NOMO-1 treated with DMSO at 0.1 percent for 48 hours (cell line): ENCODE results near the gene NHSL1.

ENCODE experiments used
- DNase-seq: peaks from one replicate; lab custom pipeline; 2025; ENCODE audit not compliant: unreplicated experiment; lab: John Stamatoyannopoulos, UW

NHSL1 gene, protein sequence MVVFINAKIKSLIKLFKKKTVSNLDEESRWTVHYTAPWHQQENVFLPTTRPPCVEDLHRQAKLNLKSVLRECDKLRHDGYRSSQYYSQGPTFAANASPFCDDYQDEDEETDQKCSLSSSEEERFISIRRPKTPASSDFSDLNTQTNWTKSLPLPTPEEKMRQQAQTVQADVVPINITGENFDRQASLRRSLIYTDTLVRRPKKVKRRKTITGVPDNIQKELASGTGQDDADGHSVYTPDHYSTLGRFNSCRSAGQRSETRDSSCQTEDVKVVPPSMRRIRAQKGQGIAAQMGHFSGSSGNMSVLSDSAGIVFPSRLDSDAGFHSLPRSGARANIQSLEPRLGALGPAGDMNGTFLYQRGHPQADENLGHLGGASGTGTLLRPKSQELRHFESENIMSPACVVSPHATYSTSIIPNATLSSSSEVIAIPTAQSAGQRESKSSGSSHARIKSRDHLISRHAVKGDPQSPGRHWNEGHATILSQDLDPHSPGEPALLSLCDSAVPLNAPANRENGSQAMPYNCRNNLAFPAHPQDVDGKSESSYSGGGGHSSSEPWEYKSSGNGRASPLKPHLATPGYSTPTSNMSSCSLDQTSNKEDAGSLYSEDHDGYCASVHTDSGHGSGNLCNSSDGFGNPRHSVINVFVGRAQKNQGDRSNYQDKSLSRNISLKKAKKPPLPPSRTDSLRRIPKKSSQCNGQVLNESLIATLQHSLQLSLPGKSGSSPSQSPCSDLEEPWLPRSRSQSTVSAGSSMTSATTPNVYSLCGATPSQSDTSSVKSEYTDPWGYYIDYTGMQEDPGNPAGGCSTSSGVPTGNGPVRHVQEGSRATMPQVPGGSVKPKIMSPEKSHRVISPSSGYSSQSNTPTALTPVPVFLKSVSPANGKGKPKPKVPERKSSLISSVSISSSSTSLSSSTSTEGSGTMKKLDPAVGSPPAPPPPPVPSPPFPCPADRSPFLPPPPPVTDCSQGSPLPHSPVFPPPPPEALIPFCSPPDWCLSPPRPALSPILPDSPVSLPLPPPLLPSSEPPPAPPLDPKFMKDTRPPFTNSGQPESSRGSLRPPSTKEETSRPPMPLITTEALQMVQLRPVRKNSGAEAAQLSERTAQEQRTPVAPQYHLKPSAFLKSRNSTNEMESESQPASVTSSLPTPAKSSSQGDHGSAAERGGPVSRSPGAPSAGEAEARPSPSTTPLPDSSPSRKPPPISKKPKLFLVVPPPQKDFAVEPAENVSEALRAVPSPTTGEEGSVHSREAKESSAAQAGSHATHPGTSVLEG (N-terminal part only)

DNA sequence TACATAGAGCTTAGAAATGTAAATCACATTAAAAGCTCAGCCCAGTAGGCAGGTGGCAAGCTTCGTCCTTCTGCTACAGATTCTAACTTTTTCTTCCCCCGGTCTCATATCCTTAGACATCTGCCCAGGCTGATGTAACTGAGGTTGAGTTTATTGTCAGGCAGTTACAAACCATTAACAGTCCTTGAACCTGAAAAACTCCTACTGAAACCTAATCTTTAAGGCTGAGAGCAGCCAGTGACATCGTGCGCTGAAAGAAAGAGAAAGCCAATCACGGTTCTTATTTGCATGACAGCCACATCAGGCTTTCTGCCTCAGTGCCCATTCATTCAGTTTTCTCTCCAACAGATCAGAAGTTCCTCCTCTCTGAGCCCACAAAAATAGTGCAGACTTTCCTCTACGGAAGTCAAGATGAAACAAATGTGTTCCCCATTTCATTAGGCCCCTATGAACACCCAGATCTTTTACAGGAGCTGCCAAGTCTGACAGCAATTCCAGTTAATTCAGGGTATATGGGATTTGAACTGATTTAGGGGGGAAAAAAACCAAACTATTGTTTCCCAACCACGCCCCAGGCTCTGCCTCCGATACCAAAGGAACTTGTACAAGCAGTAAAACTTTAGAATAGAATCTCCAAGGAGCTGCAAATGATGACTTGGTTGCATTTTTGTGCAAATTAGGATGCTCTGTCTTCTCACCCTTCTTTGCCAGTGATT, at the start of gene NHSL1:
Gene NHSL1, minus strand, starts transcription at position 192 of the 716 bp plus-strand sequence. CDS start 204 bp downstream, outside the sequence.
- peak; percentile 40 for DNase-seq

DNA sequence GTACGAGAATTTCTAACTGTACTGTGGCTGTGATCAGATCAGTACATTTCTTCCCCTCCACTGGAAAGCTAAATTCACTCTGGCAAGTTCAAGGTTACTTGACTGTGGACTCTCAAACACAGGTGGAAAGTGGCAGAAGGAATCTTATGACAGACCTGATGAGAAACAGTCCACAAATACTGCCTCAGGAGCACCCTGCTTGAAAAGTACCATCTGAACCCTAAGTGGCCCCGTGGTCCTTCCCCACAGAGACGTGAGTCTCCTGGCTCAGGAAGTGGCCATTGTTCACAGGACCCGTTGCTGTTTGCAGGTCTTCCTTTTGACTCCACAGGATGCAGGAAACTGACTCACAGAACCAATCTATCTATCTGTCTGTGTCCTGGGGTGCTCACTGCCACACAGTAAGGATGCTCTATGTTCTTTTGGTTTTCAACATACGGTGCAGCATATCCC, 47.5 kb upstream of the NHSL1 start:
- DNase-seq, result no peak

DNA sequence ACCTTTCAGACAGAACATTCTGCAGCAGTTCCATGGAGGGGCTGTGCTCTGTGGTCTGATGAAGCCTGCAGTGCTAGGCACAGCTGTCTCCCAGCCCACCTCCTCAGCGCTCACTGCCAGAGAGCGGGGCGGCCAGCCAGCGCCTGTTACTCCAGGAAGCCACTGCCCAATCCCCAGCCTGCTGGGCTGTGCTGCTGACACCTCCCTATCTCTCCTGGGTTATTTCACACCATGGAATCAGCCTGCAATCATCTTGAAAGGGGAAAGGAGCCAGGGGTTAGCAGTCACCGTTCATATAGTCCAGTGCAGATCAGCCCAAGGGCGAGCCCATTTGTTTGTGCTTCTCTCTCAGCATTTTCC, 46.3 kb upstream of the NHSL1 start:
- DNase-seq, result no peak

DNA sequence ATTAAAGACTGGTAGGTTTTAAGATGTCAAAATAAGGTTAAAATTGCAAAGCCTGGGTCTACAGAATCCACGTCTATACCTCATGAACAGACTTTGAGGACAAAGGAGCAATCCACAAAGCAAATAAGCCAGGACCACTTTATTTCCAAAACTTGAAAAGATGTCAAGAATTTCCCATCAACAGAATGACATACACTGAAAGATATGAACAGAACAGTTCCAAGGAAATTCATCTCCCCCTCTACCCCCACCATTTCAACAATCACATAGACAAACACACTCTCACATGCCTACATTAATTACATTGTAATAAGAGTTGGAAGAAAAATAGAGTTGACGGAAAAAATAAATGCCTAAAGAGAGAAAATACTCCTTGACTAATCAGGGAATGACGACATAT, 45.2 kb upstream of the NHSL1 start:
- no peak for DNase-seq

DNA sequence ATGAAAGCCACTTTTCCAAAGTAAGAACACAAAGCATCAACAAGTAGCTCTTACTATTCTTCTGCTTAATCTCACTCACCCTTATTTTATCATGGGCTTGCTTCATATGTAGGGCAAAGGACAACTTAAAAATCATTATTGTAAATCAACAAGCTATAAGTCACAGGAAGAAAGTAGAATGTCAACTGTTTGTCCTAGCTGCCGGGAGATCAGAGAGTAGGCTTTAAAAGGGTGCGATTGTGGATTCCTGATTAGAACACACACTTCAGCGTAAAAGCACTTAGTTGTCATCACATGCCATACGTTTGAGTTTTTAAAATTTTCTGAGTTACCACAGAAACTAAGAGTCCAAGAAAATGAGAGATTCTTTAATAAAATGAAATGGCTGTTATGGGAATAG, 44.4 kb upstream of the NHSL1 start:
- DNase-seq, result no peak

DNA sequence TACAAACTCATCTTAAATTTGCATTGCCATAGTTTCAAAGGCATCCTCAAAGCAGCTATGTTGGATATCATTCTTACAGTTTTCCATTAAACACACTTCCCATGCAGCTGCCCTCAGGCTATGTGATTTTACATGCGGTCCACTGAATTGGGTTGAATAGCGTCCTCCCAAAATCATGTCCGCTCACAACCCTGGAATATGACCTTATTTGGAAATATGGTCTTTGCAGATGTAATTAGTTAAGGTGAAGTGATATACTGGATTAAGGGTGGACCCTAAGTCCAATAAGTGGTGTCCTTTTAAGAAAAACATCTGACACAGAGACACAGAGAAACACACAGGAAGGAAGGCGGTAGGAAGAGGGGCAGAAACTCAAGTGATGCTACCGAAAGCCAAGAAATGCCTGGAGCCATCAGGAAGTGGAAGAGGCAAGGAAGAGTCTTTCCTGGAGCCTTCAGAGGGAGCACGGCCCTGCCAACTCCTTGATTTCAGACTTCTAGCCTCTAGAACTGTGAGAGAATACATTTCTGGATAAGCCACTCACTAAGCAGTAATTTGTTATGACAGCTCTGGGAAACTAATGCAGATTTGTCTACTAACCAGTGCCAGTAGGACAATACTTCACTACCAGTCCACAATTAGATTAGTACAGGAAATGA, 42.7 kb upstream of the NHSL1 start:
- DNase-seq, result no peak

DNA sequence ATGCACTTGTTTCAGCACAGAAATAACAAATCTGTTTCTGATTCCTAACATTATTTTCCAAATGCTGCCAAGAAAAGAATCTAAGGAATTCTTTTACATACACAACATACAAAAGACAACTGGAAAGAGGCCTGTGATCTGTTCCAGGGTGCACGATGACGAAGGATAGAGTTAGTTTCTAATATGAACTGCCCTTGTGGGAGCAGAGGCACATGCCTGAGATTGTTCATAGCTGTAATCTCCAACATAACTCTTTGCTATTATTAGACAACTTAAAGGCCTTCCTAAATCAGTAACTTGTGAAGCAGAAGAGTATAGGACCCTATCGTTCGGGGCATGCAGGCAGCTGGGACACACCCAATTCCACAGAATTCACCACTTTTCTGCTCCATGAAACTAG, 41.2 kb upstream of the NHSL1 start:
- DNase-seq, result no peak

DNA sequence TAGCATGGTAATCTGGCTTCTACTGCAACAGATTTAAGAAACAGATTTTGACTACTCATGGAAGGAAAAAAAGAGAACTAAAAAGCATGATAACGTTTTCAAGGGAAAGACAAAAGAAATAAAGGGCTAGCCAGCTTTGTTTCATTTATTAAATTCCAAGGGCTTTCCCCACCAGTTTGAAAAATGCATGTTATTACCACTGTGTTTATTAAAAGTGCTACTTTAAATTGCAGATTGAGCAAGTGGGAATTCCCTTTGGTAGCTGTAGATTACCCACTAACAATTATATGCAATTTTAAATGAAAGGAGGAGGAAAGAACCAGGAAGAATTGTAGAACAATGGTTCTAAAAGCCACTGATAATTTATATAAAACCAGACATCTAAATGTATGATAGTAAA, 40.6 kb upstream of the NHSL1 start:
- peak; percentile 55 for DNase-seq

DNA sequence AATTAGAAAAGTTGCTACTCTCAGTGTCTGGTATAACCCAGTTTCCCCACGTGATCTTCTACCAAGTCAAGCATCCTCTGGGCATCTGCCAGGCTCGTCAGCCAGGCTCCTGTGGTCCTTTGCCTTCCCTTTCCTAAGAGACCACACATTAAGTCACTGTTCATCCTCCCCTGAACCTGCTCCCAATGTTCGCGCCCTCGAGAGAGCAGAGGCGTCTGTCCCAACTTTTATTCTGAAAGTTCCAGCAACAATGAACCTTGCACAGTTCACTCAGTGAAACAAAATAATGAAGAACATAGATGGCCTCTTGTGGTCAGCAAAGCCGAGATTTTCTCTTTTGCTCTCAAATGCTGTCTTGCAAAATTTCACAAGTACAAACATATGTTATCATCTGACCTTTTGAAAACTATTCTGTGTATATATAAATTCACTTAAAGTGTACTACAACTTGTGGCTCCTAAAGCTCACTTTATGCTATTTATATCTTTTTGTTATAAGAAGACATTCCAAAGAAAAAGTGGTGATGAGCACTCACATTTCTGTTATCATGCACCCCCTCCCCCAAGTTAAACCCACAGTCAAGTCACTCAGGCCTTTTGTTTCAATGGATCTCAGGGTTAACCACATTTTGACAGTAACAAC, 39.2 kb upstream of the NHSL1 start:
- DNase-seq, result no peak

DNA sequence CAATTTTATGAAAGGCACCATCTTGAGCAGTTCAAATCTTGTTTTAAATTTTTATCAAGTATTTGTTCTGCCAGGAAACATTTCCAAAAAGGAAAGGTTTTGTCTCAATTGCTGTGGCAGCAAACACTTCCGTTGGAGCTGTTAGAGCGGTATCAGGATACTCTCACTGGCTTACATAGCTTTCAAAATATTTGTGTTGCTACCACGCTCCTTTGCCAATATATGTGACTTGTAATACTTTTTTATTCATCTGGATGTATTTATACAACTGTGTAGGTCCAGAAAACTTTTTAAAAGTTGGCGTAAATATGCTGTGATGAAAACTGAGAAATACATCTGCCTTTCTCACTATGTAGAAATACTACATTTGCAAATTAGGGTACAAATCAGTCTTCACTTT, 37.8 kb upstream of the NHSL1 start:
- no peak for DNase-seq

DNA sequence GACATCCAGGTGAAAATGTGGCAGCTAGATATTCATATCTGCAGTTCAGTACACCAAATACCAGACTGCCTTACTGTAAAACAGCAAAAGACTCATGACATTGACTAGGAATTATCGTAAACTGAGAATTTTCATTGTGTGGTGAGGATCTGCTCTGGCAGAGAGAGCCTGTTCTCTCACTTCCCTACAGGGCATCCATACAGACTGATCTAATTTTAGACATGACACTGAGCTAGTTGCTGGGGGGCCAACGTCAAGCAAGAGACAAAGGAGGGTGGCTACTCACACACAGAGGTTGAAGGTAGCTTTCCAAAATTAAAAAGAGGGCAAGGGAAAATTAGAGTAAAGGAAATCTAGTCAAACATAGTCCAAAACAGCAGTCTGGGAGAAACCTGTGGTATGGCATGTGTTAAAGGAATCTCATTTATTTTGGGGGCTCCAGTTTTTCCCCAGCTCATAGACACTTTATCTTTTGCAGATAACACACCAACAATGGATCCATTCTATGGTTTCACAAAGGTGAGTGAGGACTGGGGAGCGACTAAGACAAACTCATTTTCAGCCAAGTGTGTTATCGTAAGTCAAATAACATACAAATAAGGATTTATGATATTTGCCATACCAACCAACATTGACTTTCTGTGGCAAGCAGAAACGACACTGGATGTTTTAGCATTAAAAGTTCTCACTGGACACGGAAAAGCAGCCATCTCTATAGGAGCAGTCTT, 36.6 kb upstream of the NHSL1 start:
- DNase-seq, result peak; percentile 8

DNA sequence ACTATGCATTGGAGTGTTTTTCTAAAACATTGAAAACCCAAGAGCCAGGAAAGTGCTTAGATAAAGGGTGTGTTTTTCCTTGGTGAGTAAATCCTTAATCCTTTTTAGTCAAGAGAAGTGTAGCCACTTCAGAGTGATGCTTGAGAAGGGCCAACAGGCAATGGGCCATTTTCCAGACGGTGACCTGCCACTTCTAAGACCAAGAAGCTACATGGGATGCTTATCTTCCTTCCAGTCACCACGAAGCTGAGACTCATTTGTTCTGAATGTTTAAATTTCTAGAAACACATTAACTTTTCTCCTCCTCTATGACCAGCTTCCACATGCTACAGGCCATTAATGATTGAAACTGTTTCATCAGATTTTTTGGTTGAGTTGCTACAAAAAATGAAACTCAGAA, 34.4 kb upstream of the NHSL1 start:
- no peak for DNase-seq

DNA sequence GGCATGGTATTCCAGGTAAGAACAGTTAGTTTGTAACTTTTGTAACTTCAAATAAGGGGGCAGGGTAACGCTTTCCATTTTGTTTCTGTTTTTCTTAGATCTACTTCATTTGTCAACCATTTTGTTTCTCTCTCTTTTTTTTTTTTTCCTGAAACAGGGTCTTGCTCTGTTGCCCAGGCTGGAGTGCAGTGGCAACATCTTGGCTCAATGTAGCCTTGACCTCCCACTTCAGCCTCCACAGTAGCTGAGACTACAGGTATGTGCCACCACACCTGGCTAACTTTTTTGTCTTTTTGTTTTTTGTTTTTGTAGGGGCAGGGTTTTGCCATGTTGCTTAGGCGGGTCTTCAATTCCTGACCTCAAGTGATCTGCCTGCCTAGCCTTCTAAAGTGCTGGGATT, 32.1 kb upstream of the NHSL1 start:
- no peak for DNase-seq

DNA sequence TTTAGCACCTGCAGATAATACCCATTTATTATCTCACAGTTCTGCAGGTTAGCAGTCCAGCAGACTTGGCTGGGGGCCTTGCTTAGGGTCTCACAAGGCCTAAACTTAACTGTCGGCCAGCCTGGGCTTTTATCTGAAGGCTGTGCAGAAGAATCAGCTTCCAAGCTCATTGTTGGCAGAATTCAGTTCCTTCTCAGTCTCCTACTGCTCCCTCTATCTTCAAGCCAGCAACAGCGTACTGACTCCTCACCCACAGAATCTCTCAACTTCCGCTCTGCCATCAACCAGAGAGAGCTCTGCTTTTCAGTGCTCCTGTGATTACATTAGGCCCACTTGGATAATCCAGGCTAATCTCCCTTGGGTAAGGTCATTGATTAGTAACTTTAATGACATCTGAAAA, 30.2 kb upstream of the NHSL1 start:
- DNase-seq, result no peak

DNA sequence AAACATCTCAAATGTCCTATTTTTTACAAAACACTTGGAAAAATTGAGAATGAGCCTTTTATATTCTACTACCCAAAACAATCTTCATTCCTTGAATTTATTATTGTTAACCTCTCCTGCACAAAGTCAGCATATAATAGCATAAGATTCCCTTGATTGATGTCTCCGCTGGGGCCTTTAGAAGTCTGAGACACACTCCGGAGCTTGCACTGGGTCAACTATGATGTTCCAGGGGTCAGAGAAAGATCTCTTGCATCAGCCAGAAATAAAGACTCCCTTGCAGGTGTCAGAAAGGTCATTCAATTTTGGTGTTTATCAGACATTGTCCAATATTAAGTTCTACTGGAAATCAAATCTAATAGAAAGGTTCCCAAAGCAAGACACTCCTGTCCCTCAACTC, 29.7 kb upstream of the NHSL1 start:
- no peak for DNase-seq

DNA sequence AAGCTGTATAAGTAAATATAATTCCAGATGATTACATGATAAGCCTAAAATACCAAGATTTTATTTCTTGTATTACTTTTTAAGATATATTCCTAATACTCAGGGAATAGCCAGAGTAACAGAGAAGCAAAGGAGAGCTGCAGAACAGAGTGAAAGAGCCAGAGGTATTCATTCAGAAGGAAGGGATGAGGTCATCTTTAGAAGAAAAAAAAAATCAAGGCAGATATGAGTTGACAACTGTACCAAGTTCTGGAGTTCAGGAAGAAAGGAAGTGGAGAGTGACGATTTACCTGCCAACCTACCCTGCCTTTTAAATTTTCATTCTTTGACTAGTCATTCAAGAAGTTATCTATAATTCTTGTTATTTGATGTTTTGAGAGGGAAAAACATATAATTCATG, 28.8 kb upstream of the NHSL1 start:
- DNase-seq, result no peak

DNA sequence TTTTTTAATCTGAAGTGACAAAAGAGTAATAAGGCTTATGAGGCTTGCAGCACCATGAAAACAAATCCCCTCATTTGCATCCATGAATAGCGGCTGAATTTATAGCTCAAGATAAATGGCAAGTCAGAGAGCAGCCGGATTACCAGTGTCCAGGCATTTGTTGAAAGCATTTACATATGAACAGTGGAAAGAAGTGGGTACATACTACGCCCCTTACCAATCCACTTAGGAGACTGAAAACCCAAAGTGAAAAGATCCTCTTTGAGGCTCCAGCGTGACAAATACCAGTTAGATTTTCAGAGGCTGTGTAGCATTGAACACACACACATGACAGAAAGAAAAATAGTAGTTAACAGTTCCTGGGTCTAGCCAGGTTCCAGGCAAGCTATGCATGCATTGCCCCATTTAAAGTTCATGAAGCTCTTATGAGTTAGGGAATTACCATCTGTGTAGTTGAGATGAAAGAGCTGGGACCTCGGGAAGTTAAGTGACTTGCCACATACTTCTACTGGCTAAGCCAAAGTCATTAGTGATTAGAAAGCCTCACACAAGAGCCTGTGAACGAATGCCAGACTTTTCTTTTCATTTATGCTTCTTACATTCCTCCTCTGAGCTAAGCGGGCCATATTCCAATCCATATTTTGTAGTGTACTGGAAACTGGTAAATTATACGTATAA, 28.3 kb upstream of the NHSL1 start:
- no peak for DNase-seq

DNA sequence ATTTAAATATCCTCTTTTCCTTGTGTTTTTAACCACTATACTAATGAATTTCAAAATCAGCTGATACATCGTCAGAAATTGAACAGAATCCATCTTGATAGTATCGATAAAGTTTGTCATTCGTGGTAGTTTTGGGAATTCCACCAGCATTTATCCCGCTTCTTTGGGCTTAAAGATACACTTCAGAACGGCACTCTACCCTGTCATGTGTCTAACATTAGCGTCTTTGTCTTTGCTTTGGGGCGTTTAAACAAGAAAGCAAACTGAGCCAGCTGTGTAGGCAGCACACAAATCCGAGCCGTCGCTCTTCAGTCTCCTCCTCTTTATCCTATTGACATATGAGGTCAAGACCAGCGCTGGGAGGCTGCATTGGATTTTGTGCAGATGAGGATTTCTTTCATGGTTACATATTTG, 27.5 kb upstream of the NHSL1 start:
- DNase-seq, result no peak

DNA sequence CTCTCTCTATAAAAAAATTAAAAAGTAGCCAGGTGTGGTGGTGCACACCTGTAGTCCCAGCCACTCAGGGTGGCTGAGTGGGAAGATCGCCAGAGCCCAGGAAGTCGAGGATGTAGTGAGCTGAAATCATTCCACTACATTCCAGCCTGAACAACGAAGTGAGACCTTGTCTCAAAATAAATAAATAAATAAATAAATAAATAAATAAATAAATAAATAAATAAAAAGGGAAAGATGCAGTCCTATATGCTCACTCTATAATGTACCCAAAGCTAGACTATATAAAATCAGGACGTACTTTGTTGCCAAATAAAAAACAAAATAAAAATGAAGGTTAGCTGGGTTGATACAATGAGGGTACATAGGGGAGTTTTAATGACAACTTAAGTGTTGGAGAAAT, 26.1 kb upstream of the NHSL1 start:
- DNase-seq, result no peak
